Measurements from ENCODE around the gene SMIM7.

DNA sequence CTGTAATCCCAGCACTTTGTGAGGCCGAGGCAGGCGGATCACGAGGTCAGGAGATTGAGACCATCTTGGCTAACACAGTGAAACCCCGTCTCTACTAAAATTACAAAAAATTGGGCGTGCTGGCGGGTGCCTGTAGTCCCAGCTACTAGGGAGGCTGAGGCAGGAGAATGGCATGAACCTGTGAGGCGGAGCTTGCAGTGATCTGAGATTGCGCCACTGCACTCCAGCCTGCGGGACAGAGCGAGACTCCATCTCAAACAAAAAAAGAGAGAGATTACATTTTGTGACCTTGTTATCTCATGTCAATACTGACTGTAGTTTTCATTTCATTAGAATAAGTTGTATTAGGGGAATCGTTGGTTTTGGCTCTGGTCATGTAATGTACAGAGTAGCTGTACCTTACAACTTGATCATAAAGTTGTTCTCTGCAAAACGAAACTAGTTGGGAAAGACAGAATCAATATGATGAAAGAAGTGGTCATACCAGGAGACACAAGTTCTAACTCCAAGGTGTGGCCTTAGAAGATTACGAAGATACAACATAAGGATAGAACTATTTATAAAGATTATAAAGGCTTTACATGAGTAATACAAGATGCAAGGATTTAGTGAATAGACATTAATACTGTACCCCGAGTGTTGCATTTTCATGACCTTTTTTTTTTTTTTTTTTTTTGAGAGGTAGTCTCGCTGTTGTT lies 16.3 kb upstream of the SMIM7 start:
- no peak for TF ChIP-seq CTCF (IDR thresholded peaks at IDR 0.05)
- no peak for TF ChIP-seq POLR2A (IDR thresholded peaks at IDR 0.05)
